T-helper 1 cell treated with Interleukin-12 subunit alpha and Interleukin-12 subunit beta and Interleukin-4 antibody, amounts not matched to agents 30 μg/mL and 1 μg/mL, for 36 hours (primary cell): ENCODE measurements around the gene EGFL7.
"Not testable (repeated sequence)": the region's sequence is repeated elsewhere in the genome, so short reads cannot be mapped to it uniquely, and the experiment has no call there.

Source experiments
- H3K27ac Mint-ChIP-seq: one replicate; pipeline ENCODE4 v1.8.0; 2021; ENCODE audit warnings: mild to moderate bottlenecking, mixed read lengths
- H3K27me3 Mint-ChIP-seq: one replicate; pipeline ENCODE4 v1.8.0; 2021; ENCODE audit warnings: low read depth, mixed read lengths
- H3K36me3 Mint-ChIP-seq: one replicate; pipeline ENCODE4 v1.8.0; 2021; ENCODE audit warnings: low read depth, mixed read lengths
- H3K4me1 Mint-ChIP-seq: one replicate; pipeline ENCODE4 v1.8.0; 2021; ENCODE audit warnings: low read depth, mixed read lengths
- H3K4me3 Mint-ChIP-seq: one replicate; pipeline ENCODE4 v1.8.0; 2021; ENCODE audit warnings: mild to moderate bottlenecking, moderate library complexity, mixed read lengths
- H3K9me3 Mint-ChIP-seq: one replicate; pipeline ENCODE4 v1.8.0; 2021; ENCODE audit warnings: mixed read lengths

EGFL7 gene

DNA sequence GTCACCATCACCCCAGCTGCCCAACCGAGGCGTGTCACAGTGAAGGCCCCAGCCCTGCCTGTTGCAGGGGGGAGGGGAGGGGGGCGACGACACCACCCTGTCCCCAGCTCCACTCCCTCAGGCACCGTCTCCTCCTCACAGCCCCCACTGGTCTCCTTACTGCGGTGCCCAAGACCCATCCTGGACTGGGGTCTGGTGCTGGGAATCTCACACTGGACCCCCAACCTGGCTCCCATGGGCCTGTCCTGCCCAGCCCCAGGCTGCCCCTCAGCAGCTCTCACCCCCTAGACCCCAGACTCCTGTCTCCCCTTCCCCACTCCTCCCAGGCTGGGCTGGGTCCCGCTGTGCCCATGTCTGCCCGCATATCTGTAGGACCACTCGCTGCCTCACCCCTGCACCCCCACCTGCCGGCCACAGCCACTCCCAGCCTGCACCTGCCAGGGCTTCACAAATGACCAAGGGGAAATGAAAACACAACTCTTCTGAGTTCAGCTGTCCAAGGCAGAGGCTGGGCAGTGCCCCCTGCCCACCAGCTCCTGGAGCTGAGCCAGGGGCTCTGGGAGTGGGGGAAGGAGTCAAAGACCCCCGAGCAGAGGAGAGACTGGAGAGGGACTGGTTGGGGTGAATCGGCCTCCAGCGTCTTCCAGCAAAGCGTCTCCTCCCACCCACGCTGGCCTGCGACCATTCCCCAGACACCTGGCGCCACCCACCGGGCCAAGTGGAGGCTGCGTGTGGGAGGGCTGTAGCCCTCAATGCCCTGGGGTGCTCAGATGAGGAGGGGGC, 32.6 kb upstream of the EGFL7 start:
- H3K27ac Mint-ChIP-seq = no peak overlapping the region
- no peak overlapping the region for H3K4me3 Mint-ChIP-seq
- peaks cover 3% of the 10 kb centered on the region for H3K4me1 Mint-ChIP-seq
- H3K9me3 Mint-ChIP-seq = no peaks in the 10 kb centered on the region
- peaks cover 3% of the 10 kb centered on the region for H3K27me3 Mint-ChIP-seq
- H3K36me3 Mint-ChIP-seq = no peaks in the 10 kb centered on the region

DNA sequence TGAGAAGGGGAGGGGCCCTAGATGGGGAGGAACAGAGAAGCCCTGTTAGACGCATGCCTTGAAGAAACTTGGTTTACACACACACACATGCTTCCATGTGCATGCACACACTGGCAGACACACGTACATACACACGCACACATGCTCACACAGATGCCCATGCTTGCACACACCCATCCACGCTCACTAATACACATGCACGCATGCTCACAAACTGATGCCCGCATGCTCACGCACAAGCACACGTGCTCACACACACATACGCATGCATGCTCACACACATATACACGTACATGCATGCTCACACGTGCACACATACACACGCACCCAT, 32.1 kb upstream of the EGFL7 start:
- Mint-ChIP-seq H3K4me1 (peaks cover 3% of the 10 kb centered on the region), H3K27me3 (peaks cover 3% of the 10 kb centered on the region), H3K27ac (no peak overlapping the region), H3K36me3 (no peaks in the 10 kb centered on the region), H3K9me3 (no peaks in the 10 kb centered on the region), H3K4me3 (no peak overlapping the region)

DNA sequence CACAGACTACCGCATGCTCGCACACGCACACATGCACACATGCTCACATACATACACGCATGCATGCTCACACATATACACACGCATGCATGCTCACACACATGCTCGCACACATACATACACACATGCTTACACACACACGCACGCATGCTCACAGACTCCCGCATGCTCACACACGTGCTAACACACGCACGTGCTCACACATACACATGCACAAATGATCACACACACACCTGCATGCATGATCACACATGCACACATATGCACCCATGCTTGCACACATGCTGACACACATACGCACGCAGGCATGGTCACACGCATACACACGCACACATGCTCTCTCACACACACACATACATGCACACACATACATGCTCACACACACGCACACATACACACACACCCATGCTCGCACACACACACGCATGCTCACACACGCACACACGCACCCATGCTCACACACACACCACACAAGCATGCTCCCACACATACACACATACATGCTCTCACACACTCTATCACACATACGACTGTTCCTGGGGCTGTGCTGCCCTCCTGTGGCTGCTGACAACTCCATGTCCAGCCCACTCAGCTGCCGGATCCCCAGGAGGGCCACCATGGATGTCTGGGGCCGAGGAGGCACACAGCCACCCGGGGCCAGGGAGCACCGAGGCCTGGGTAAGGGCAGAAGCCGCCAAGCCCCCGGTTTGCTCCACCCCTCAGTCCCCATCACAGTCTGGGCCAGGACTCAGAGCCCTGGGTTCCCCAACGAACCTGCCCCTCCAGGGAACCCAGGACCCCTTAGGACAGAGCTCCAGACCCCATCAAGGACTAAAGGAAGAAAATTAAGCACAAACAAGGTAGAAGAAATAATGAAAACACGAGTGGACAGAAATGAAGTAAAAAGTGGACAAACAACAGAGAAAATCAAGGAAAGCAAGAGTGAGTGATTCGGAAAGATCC, 31.4 kb upstream of the EGFL7 start:
- H3K27ac Mint-ChIP-seq = no peak overlapping the region
- H3K4me3 Mint-ChIP-seq = no peak overlapping the region
- H3K27me3 Mint-ChIP-seq = peaks cover 6% of the 10 kb centered on the region
- H3K9me3 Mint-ChIP-seq = no peaks in the 10 kb centered on the region
- peaks cover 3% of the 10 kb centered on the region for H3K4me1 Mint-ChIP-seq
- no peaks in the 10 kb centered on the region for H3K36me3 Mint-ChIP-seq

DNA sequence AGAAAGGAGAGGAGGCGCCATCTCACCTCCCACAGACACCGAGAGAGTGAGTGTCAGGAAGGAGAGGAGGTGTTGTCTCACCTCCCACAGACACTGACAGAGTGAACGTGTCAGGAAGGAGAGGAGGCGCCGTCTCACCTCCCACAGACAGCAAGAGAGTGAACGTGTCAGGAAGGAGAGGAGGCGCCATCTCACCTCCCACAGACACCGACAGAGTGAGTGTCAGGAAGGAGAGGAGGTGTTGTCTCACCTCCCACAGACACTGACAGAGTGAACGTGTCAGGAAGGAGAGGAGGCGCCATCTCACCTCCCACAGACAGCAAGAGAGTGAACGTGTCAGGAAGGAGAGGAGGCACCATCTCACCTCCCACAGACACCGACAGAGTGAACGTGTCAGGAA, 30.6 kb upstream of the EGFL7 start:
- not testable (repeated sequence) for H3K27me3 Mint-ChIP-seq, H3K36me3 Mint-ChIP-seq, H3K9me3 Mint-ChIP-seq, H3K4me1 Mint-ChIP-seq, H3K27ac Mint-ChIP-seq, H3K4me3 Mint-ChIP-seq

DNA sequence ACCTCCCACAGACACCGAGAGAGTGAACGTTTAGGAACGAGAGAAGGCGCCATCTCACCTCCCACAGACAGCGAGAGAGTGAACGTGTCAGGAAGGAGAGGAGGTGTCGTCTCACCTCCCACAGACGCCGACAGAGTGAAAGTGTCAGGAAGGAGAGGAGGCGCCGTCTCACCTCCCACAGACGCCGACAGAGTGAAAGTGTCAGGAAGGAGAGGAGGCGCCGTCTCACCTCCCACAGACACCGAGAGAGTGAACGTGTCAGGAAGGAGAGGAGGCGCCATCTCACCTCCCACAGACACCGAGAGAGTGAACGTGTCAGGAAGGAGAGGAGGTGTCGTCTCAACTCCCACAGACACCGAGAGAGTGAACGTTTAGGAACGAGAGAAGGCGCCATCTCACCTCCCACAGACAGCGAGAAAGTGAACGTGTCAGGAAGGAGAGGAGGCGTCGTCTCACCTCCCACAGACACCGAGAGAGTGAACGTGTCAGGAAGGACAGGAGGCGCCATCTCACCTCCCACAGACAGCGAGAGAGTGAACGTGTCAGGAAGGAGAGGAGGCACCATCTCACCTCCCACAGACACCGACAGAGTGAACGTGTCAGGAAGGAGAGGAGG, 30.1 kb upstream of the EGFL7 start:
- H3K27ac Mint-ChIP-seq, H3K27me3 Mint-ChIP-seq, H3K4me3 Mint-ChIP-seq, H3K9me3 Mint-ChIP-seq, H3K36me3 Mint-ChIP-seq, H3K4me1 Mint-ChIP-seq: not testable (repeated sequence)

DNA sequence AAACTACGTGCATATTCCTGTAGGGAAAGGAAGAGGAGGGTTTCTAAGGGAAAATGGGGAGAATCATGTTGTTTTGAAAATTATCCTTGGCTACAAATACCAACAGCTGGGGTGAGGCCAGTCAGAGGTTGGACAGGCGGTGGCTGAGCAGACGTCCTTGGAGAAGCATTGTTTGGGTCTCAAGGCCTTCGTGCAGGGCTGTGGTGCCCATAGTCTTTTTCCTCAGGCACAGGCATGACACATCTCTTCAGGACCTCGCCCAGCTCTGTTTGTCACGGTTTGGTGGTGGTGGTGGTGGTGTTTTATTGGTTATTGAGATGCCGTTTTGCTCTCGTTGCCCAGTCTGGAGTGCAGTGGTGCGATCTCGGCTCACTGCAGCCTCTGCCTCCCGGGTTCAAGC, 27.8 kb upstream of the EGFL7 start:
- Mint-ChIP-seq H3K9me3 (no peaks in the 10 kb centered on the region), H3K36me3 (no peaks in the 10 kb centered on the region), H3K27ac (no peak overlapping the region), H3K4me1 (peaks cover 3% of the 10 kb centered on the region), H3K27me3 (peaks cover 3% of the 10 kb centered on the region), H3K4me3 (no peak overlapping the region)

DNA sequence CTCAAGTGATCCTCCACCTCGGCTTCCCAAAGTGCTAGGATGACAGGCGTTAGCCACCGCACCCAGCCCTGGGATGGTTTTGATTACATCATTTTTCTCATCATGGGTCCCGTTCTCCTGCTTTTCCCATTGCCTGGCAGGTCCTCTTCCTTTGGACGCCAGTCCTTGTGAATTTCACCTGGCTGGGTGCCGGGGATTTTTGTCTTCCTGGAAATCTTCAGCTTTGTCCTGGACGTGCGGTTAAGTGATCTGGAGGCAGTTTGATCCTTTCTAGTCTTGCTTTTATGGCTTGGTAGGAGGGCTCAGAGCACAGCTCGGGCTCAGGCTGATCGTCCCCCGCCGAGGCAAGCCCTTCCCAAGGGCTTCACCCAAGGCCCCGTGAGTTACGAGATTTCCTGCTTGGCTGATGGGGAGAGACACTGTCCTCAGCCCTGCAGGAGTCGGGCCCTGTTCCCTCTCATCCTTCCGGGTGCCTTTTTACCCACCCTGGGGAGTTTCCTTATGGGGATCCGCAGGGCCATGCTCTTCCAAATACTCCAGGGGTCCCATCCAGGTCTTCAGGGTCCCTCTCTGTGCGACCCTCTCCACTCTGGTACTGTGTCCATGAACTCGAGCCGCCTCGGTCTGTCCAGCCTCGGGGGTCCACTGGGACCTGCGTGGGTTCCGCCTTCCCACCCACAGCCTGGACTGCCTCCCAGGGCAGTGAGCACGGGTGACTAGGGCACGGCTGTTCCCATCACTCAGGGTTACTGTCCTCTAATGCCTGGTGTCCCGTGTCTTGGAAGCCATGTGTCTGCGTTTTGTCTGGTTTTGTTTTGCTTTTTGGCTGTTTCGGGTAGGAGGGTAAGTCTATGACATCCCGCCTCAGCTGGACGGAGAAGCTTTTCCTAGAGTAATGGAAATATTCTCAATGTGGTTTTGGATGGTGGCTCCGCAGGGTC, 22.3 kb upstream of the EGFL7 start:
- Mint-ChIP-seq H3K4me1 (no peaks in the 10 kb centered on the region), H3K9me3 (no peaks in the 10 kb centered on the region), H3K27ac (no peak overlapping the region), H3K36me3 (no peaks in the 10 kb centered on the region), H3K27me3 (peaks cover 20% of the 10 kb centered on the region), H3K4me3 (no peak overlapping the region)

DNA sequence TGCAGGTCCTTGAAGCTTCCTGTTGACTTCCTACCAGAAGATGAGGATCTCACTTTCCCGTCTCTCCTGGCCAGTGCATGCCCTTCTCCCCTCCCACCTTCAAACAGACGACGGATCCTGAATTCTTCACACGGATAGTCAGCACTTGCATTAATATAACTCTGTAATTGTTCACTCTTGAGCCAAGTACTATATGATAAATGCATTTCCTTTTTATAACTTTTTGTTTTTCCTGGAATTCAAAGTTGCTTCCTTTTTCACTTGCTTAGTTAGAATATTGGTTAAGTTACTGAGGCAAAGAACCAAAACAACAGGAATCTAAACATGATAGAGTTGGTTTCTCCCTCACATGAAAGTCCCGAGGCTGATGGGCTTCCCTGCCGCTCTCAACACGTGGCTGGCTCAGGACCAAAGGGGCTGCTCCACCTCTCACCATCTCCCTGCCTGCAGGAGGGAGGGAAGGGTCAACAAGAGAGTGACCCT, 20.2 kb upstream of the EGFL7 start:
- Mint-ChIP-seq H3K36me3 (no peaks in the 10 kb centered on the region), H3K4me1 (no peaks in the 10 kb centered on the region), H3K9me3 (no peaks in the 10 kb centered on the region), H3K4me3 (no peak overlapping the region), H3K27ac (no peak overlapping the region), H3K27me3 (peaks cover 19% of the 10 kb centered on the region)

DNA sequence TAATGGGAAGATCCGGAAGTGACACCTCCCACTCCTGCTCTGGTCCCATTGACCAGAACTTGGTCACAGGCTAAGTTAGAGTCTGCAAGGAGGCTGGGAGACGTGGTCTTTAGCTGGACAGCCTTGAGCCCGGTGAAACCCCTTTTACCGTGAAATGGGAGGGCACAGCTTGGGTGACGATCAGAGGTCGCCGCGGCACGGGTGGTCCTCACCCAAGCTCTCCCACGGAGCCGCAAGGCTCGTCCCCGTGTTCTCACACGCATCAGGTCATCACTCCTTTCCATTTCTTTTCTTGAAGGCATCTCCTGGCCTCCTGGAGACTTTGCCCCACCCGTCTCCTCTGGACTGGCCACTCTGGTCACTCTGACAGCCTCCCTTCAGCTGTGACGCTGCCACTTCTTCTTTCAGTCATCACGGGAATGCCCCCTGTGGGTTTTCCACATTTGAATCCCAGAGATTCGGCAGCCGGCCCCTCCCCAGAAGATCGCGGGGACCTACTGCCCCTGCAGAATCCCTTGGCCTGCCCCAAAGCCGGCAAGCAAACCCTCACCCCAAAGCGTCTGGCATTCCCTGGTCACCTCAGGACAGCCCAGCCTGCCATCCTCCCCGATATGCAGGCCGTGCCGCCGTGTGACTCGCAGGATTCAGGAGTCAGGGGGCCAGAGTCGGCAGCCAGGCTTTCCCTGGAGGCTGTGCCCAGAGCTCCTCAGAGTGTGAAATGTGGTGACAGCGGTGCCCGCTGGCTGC, 18.9 kb upstream of the EGFL7 start:
- Mint-ChIP-seq H3K36me3 (no peaks in the 10 kb centered on the region), H3K9me3 (no peaks in the 10 kb centered on the region), H3K27ac (no peak overlapping the region), H3K4me3 (no peak overlapping the region), H3K4me1 (no peaks in the 10 kb centered on the region), H3K27me3 (peaks cover 22% of the 10 kb centered on the region)

DNA sequence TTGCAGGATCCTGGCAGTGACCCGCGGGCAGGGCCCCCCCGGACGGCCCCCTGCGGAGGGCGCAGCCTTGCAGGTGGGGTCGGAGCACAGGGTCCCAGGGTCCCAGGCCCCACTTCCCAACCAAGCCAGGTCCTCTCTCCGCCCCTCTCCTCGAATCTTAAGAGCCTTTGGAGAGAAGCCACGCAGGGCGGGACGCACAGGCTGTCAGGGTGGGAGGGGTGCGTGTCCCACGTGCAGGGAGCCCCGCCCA, 18.4 kb upstream of the EGFL7 start:
- H3K27me3 Mint-ChIP-seq = peaks cover 25% of the 10 kb centered on the region

DNA sequence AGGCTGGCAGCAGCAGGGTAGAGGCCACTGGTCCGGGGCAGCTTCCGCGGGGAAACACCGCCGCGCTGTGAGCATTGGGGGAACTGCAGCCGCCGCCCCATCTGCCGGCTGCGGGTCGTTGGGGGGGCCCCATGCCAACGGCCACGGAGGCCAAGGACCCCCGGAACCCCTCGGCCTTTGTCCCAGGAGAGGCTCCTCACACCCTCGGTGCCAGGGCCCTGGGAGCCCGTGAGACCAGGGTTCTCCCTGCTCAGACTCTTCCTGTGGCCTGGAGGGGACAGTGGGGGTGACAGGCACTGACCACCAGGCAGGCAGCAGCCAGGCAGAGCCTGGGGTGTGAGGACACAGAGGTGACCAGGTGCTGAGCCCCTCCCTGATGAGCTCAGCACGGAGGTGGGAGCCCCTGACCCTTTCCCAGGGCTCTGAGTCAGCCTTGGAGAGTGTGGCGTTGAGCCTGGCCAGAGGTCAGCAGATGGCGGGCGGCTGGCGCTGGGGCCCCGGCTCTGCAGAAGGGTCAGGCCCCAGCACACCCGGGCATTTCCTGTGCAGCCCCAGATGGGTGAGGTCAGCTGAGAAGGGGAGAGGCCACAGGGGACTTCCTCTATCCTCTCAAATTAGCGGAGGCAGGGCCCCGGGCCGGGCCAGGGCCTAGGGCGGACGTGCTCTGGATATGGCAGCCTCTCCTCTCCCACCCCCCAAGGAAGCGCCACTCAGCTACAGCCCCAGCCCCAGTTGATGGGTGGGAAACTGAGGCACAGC, 17.9 kb upstream of the EGFL7 start:
- H3K36me3 Mint-ChIP-seq = no peaks in the 10 kb centered on the region

More for the DNA sequence above, 18.4 kb upstream of the EGFL7 start:
- Mint-ChIP-seq H3K4me1 (no peaks in the 10 kb centered on the region), H3K27ac (no peak overlapping the region), H3K4me3 (no peak overlapping the region), H3K9me3 (no peaks in the 10 kb centered on the region), H3K36me3 (no peaks in the 10 kb centered on the region)

DNA sequence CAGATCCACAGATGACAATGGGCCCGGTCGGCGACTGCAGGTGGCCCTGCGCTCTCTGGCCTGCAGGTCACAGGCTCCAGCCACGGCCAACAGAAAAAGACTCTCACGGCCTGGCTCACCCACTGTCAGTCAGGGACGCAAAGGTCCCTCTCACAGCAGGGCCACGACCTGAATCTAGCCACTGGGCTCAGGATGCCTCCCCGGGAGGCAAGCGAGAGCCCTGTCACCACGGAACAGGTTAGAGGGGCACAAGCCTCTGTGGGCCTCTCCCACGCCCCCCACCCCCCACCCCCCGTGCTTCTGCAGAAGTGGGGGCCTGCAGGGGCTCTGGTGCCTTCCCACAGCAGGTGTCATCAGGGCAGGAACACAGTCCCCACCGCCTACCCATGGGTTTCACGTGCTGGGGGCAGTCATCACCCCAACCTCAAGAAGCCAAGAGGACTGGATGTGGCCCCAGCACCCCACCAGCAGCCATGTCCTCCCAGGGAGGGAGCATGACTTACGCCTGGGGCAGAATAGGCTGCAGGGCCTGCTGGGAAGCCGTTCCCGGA, 17.3 kb upstream of the EGFL7 start:
- Mint-ChIP-seq H3K27me3 (peaks cover 25% of the 10 kb centered on the region), H3K27ac (no peak overlapping the region), H3K9me3 (no peaks in the 10 kb centered on the region), H3K4me1 (no peaks in the 10 kb centered on the region), H3K4me3 (no peak overlapping the region), H3K36me3 (no peaks in the 10 kb centered on the region)

More for the DNA sequence above, 17.9 kb upstream of the EGFL7 start:
- H3K4me3 Mint-ChIP-seq = no peak overlapping the region
- H3K27me3 Mint-ChIP-seq = peaks cover 25% of the 10 kb centered on the region
- no peaks in the 10 kb centered on the region for H3K9me3 Mint-ChIP-seq
- no peak overlapping the region for H3K27ac Mint-ChIP-seq
- H3K4me1 Mint-ChIP-seq = no peaks in the 10 kb centered on the region
